Measurements from ENCODE around the gene ZNF618.

ZNF618 gene, protein sequence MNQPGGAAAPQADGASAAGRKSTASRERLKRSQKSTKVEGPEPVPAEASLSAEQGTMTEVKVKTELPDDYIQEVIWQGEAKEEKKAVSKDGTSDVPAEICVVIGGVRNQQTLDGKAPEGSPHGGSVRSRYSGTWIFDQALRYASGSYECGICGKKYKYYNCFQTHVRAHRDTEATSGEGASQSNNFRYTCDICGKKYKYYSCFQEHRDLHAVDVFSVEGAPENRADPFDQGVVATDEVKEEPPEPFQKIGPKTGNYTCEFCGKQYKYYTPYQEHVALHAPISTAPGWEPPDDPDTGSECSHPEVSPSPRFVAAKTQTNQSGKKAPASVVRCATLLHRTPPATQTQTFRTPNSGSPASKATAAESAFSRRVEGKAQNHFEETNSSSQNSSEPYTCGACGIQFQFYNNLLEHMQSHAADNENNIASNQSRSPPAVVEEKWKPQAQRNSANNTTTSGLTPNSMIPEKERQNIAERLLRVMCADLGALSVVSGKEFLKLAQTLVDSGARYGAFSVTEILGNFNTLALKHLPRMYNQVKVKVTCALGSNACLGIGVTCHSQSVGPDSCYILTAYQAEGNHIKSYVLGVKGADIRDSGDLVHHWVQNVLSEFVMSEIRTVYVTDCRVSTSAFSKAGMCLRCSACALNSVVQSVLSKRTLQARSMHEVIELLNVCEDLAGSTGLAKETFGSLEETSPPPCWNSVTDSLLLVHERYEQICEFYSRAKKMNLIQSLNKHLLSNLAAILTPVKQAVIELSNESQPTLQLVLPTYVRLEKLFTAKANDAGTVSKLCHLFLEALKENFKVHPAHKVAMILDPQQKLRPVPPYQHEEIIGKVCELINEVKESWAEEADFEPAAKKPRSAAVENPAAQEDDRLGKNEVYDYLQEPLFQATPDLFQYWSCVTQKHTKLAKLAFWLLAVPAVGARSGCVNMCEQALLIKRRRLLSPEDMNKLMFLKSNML

GRCh38 chr9:113876151-113876992 is at the start of gene ZNF618:
Gene ZNF618 (plus strand): TSS chr9:113876309. CDS start chr9:113876381, 72 bp downstream.
- TF ChIP-seq CTCF (IDR thresholded peaks at IDR 0.05) = peak; percentile 47; the same call in 1 of the 2 replicates

- TF ChIP-seq CTCF (IDR thresholded peaks at IDR 0.05) = no peak
Observed at GRCh38 chr9:113828221-113828620, 47.9 kb upstream of the ZNF618 start.

DNA sequence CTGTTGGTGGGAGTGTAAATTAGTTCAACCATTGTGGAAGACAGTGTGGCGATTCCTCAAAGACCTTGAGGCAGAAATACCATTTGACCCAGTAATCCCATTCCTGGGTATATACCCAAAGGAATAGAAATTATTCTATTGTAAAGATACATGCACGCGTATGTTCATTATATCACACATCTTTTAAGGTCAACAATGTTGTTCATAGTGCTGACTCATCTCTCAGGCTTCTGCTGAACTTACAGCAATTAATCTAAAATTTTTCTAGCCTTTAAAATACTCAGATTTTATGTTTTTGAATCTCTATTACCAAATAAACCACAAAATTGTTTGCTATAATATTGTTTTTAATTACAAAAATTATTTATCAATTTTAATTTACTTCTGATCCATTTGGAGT is 38.8 kb upstream of the ZNF618 start:
- TF ChIP-seq CTCF (IDR thresholded peaks at IDR 0.05) = no peak

- TF ChIP-seq CTCF (IDR thresholded peaks at IDR 0.05) = no peak
Observed at GRCh38 chr9:113842086-113842485, 34.0 kb upstream of the ZNF618 start.

GRCh38 chr9:113844466-113844865 is 31.6 kb upstream of the ZNF618 start:
- TF ChIP-seq CTCF (IDR thresholded peaks at IDR 0.05) = no peak

- TF ChIP-seq CTCF (IDR thresholded peaks at IDR 0.05) = no peak
Observed at GRCh38 chr9:113851359-113851758, 24.8 kb upstream of the ZNF618 start.

GRCh38 chr9:113851873-113852272 is 24.2 kb upstream of the ZNF618 start:
- no peak for TF ChIP-seq CTCF (IDR thresholded peaks at IDR 0.05)

Measured in LNCAP (cell line).